ENCODE measurements around the gene DEGS1. TPM values are rescaled to one million over a fixed set of nuclear protein-coding genes. Genes with fewer than 3 reads are reported as not detected.

DEGS1 gene
- total and polyA plus RNA-seq, 2 of the 4 experiments (the other 2 are of a cell fraction) = 54.8 to 109 TPM

DNA sequence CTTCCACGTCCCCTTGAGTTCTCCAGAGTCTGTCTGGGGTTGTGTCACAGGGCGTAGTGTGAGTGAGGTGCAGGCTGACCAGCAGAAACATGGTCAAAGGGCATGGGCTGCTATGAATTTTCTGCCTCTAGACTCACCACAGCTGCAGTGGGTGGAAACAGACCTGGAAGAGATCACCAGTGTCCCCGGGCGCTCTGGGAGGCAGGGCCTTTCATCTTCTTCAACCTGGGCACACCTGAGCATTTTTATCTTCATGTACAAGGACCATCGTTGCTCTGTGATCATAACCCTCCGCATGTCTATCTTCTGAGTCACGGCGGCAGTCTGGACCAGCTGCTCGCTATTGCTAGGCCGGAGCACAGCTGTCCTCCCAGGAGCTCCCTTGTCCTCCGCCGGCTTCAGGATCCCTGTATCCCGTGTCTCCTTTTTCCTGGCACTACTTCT, 29.6 kb downstream of the DEGS1 start:
- H4K5ac ChIP-seq (ENCODE audit: low read depth, low read length) = no peak overlapping the region
- no peak overlapping the region for H3K27ac ChIP-seq (ENCODE audit: insufficient read depth, low read length)
- peaks cover 3% of the 10 kb centered on the region for H3K4me1 ChIP-seq (ENCODE audit: control insufficient read depth, insufficient read depth, low read length)
- no peak overlapping the region for H2BK5ac ChIP-seq (ENCODE audit: low read depth, low read length, poor library complexity, severe bottlenecking)
- TF ChIP-seq, protein P1, sequence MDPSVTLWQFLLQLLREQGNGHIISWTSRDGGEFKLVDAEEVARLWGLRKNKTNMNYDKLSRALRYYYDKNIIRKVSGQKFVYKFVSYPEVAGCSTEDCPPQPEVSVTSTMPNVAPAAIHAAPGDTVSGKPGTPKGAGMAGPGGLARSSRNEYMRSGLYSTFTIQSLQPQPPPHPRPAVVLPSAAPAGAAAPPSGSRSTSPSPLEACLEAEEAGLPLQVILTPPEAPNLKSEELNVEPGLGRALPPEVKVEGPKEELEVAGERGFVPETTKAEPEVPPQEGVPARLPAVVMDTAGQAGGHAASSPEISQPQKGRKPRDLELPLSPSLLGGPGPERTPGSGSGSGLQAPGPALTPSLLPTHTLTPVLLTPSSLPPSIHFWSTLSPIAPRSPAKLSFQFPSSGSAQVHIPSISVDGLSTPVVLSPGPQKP (IDR thresholded peaks at IDR 0.05; ENCODE audit: borderline replicate concordance, low read depth, low read length) = no peak
- TF ChIP-seq MXI1 (IDR thresholded peaks at IDR 0.05; ENCODE audit: borderline replicate concordance, low read depth, low read length) (no peak), POLR2A (IDR thresholded peaks at IDR 0.05; ENCODE audit: low read depth, low read length) (no peak), RFX5 (IDR thresholded peaks at IDR 0.05; ENCODE audit: low read depth, low read length) (no peak), RCOR1 (IDR thresholded peaks at IDR 0.05; ENCODE audit: insufficient replicate concordance, low read length) (no peak), CHD1 (IDR thresholded peaks at IDR 0.05; ENCODE audit: low read depth, low read length) (no peak), BHLHE40 (IDR thresholded peaks at IDR 0.05; ENCODE audit: low read depth, low read length) (no peak), RAD21 (IDR thresholded peaks at IDR 0.05; ENCODE audit: low read length) (no peak), NFE2L2 (IDR thresholded peaks at IDR 0.05; ENCODE audit: low read depth, low read length) (no peak), SMC3 (IDR thresholded peaks at IDR 0.05; ENCODE audit: low read depth, low read length) (no peak), FOS (IDR thresholded peaks at IDR 0.05; ENCODE audit: low read depth, low read length) (no peak), MAZ (IDR thresholded peaks at IDR 0.05; ENCODE audit: borderline replicate concordance, low read depth, low read length) (no peak), MAFK (IDR thresholded peaks at IDR 0.05; ENCODE audit: low read depth, low read length) (no peak), CEBPB (IDR thresholded peaks at IDR 0.05; ENCODE audit: low read depth, low read length) (no peak)
- TF ChIP-seq, protein P2, sequence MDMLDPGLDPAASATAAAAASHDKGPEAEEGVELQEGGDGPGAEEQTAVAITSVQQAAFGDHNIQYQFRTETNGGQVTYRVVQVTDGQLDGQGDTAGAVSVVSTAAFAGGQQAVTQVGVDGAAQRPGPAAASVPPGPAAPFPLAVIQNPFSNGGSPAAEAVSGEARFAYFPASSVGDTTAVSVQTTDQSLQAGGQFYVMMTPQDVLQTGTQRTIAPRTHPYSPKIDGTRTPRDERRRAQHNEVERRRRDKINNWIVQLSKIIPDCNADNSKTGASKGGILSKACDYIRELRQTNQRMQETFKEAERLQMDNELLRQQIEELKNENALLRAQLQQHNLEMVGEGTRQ (IDR thresholded peaks at IDR 0.05; ENCODE audit: low read depth, low read length) = no peak
- TF ChIP-seq, protein P3, sequence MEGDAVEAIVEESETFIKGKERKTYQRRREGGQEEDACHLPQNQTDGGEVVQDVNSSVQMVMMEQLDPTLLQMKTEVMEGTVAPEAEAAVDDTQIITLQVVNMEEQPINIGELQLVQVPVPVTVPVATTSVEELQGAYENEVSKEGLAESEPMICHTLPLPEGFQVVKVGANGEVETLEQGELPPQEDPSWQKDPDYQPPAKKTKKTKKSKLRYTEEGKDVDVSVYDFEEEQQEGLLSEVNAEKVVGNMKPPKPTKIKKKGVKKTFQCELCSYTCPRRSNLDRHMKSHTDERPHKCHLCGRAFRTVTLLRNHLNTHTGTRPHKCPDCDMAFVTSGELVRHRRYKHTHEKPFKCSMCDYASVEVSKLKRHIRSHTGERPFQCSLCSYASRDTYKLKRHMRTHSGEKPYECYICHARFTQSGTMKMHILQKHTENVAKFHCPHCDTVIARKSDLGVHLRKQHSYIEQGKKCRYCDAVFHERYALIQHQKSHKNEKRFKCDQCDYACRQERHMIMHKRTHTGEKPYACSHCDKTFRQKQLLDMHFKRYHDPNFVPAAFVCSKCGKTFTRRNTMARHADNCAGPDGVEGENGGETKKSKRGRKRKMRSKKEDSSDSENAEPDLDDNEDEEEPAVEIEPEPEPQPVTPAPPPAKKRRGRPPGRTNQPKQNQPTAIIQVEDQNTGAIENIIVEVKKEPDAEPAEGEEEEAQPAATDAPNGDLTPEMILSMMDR (conservative IDR thresholded peaks at IDR 0.05; ENCODE audit: low read depth, low read length) = no peak
- no peaks in the 10 kb centered on the region for H3K79me1 ChIP-seq (ENCODE audit: low read depth in 1 of 2, low read length in 2 of 2)
- dilution Hi-C loops (cut with HindIII; ENCODE audit: low sequenced_read_pairs, unreplicated experiment) (no loop called here), in situ Hi-C loops (cut with MboI; ENCODE audit: low sequenced_read_pairs) (no loop called here), intact Hi-C loops (cut with micrococcal nuclease) (no loop called here)
- no peak overlapping the region for H2BK15ac ChIP-seq (ENCODE audit: low read depth, low read length)
- no peak overlapping the region for H4K8ac ChIP-seq (ENCODE audit: low read depth in 2 of 2, low read length in 2 of 2)
- H3K23ac ChIP-seq (ENCODE audit: low read depth, low read length) = no peak overlapping the region
- H3K4me2 ChIP-seq (ENCODE audit: low read depth, low read length) = no peak overlapping the region
- H4K20me1 ChIP-seq (ENCODE audit: insufficient read depth, low read length) = no peaks in the 10 kb centered on the region
- H3K9me1 ChIP-seq (ENCODE audit: insufficient read depth, low read length) = no peaks in the 10 kb centered on the region
- H3K36me3 ChIP-seq (ENCODE audit: control insufficient read depth, insufficient read depth, low read length) = no peaks in the 10 kb centered on the region
- H4K91ac ChIP-seq (ENCODE audit: insufficient read depth, low read depth, low read length) = no peak overlapping the region
- no peak for DNase-seq
- BruUV-seq (replicated peaks) = no TSS peak
- H2AK9ac ChIP-seq (replicated peaks; ENCODE audit: low read depth, low read length, poor library complexity) = peak overlapping the region; percentile 50
- CTCF ChIA-PET = no interaction called here
- no peak overlapping the region; the same call in 1 of the 2 replicates for H2AK5ac ChIP-seq (ENCODE audit: low read depth, low read length)
- H2AFZ ChIP-seq (replicated peaks; ENCODE audit: low read length, poor library complexity) = peak overlapping the region; percentile 23
- no peak overlapping the region for H3K9ac ChIP-seq (ENCODE audit: low read depth, low read length)
- no peak overlapping the region for H3K14ac ChIP-seq (replicated peaks; ENCODE audit: low read depth, low read length)
- no peaks in the 10 kb centered on the region for H3K27me3 ChIP-seq (ENCODE audit: control insufficient read depth, insufficient read depth, low read length)
- 87% methylated on average over 9 of the region's 13 CpGs; no CpG with 5 or more reads in 1 of the 2 experiments for WGBS, 2 experiments (ENCODE audit: extremely low coverage in 2 of 2, insufficient read length in 1 of 2)
- H3K4ac ChIP-seq (ENCODE audit: low read depth, low read length) = no peak overlapping the region
- H2BK20ac ChIP-seq (ENCODE audit: low read depth, low read length) = no peak overlapping the region
- POLR2A ChIA-PET (ENCODE audit: unreplicated experiment) = interaction anchor here (0.6 kb wide), 1 partner anchor 72 kb away, joined by 11 read pairs; no protein-coding TSS in a partner anchor
- no peak; the same call in 1 of the 2 replicates for ATAC-seq (ENCODE audit: low read depth)
- H2BK120ac ChIP-seq (ENCODE audit: low read depth, low read length) = no peak overlapping the region
- H3K18ac ChIP-seq (ENCODE audit: low read depth, low read length) = no peak overlapping the region
- no peak overlapping the region for H3K4me3 ChIP-seq (ENCODE audit: insufficient read depth, low read depth, low read length)
- no peak overlapping the region for H3K56ac ChIP-seq (ENCODE audit: extremely low read depth, insufficient read depth, low read length)
- no peaks in the 10 kb centered on the region for H3K9me3 ChIP-seq (ENCODE audit: control insufficient read depth, insufficient read depth, low read length)

Data from IMR-90 (cell line).